GOT3 (cell line): ENCODE data around the gene ADAMTS15.
"Not testable (repeated sequence)": the region's sequence is repeated elsewhere in the genome, so short reads cannot be mapped to it uniquely, and the experiment has no call there.

ENCODE experiments used
- DNase-seq: peaks from one replicate; lab custom pipeline; 2025; ENCODE audit warnings: mixed read lengths; lab: John Stamatoyannopoulos, UW

ADAMTS15 gene

GRCh38 chr11:130437848-130438247 lies 10.6 kb upstream of the ADAMTS15 start:
- DNase-seq: no peak

DNA sequence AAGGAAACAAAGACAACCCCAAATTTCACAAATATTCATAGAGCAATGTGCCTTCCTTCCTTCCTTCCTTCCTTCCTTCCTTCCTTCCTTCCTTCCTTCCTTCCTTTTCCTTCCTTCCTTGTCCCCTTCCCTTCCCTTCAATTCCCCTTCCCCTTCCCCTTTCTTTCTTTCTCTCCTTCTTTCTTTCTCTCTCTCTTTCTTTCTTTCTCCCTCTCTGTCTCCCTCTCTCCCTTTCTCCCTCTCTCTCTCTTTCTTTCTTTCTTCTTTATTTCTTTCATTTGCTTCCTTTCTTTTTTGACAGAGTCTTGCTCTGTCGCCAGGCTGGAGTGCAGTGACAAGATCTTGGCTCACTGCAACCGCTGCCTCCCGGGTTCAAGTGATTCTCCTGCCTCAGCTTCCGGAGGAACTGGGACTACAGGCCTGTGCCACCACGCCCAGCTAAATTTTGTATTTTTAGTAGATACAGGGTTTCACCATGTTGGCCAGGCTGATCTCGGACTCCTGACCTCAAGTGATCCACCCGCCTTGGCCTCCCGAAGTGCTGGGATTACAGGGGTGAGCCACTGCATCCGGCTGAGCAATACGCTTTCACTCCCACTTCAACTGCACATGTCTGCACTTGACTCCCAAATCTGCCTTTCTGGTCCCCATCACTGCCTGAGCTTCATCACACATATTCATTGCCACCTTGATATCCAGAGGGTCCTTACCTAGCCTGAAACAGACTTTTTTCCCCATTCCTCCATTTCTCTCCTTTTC lies 9.9 kb upstream of the ADAMTS15 start:
- DNase-seq: not testable (repeated sequence)

GRCh38 chr11:130439160-130439519 lies 9.3 kb upstream of the ADAMTS15 start:
- DNase-seq: no peak

- DNase-seq: no peak
Observed at GRCh38 chr11:130439876-130440275, 8.6 kb upstream of the ADAMTS15 start.

DNA sequence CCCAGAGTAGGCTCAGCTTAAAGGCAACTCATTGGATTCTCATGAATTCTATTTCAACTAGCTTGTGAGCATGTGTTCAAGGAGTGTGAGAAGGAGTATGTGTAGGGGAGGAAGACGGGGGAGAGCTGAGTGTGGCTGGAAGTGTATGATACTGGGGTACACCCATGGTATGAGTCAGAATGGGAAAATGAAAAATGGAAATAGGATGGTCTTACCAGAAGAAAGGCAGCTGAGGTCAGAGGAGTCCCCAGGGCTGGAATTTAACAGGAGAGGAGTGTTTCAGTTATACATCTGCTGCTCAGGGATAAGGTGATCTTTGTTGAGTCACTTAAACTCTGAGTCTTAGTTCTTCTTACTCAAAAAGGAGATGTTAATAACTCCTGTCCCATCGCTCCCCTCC lies 6.7 kb upstream of the ADAMTS15 start:
- DNase-seq: no peak

DNA sequence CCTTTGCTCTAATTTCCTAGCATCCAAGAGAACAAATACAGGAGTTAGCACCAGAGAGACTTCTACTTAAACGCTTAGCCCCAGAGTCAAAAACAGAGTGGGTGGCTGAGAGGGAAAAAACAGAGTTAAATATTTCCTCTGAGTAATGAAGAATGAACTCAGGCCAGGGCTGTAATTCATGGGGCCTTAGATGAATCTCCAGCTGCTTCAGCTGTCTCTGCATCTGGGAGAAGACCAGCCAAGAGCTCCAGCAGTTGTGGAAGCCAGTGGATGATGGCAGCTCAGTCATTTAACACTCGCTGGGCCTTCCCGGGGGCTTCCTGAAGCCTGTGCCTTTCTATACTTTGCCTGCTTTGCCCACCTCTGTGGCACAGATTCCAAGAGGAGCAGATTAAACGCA lies 5.7 kb upstream of the ADAMTS15 start:
- no peak for DNase-seq

GRCh38 chr11:130445788-130446187 lies 2.7 kb upstream of the ADAMTS15 start:
- no peak for DNase-seq

GRCh38 chr11:130448039-130448415 lies 418 bp upstream of the ADAMTS15 start:
- DNase-seq: no peak

- no peak for DNase-seq
Observed at GRCh38 chr11:130449310-130449990, 1.0 kb downstream of the ADAMTS15 start.

DNA sequence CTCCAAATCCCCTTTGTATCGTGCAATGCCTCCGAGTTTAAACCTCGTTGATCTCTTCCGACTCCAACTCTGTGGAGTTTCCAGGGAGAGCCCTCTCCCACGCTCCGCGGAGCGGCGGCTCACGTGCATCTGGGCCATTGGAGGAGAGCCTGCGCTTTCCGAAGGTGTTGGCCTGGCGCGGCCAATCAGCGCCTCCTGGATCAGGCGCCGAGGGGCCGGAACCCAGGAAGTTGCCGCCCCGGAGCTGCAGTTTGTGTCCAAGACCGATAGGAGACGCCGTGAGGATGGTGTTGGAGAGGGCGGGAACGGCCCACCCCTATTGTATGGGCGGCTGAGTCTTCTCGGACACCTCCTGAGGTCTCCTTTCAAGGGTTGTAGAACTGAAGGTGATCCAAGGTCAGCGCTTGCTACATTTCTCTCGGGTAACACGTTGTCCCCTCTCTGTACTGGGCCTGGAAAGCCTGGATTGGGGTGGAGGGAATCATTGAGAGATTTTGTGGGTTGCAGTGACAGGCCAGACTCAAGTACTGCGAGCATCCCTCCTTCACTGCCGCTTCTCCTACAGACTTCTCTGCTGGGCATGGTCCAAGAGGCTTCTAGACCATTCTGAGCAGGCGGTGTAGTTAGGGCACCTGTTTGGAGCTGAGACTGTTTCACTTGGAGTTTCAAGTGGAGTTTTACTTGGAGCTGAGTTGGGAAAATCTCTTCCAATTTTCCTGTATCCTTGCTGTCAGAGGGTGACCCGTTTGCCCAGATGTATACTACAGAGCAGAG lies 1.7 kb downstream of the ADAMTS15 start:
- DNase-seq: peak; percentile 11

- no peak for DNase-seq
Observed at GRCh38 chr11:130451231-130452019, 3.0 kb downstream of the ADAMTS15 start.

DNA sequence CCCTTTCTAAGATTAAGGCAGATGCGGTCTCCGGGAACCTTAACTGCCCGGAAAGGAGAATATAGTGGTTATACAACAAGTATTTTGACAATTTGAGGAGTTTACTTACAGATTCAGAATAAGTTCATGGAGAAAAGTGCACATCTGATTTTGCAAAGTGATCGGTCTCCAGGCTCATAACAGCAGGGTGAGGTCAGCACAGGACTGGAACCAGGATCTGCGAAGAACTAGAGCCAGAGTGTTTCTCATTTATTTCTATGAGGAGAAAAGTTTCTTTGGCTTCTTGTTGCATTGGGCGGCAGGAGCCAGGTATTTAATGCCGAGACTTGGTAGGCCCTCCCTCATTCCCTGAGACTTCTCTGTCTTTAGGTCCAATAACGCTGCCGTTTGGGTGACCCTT lies 3.7 kb downstream of the ADAMTS15 start:
- no peak for DNase-seq

GRCh38 chr11:130452940-130453339 lies 4.5 kb downstream of the ADAMTS15 start:
- DNase-seq: no peak

GRCh38 chr11:130454491-130455252 lies 6.2 kb downstream of the ADAMTS15 start:
- no peak for DNase-seq

- no peak for DNase-seq
Observed at GRCh38 chr11:130455483-130456127, 7.2 kb downstream of the ADAMTS15 start.

GRCh38 chr11:130456286-130456685 lies 7.8 kb downstream of the ADAMTS15 start:
- no peak for DNase-seq

GRCh38 chr11:130457623-130458409 lies 9.4 kb downstream of the ADAMTS15 start:
- no peak for DNase-seq

DNA sequence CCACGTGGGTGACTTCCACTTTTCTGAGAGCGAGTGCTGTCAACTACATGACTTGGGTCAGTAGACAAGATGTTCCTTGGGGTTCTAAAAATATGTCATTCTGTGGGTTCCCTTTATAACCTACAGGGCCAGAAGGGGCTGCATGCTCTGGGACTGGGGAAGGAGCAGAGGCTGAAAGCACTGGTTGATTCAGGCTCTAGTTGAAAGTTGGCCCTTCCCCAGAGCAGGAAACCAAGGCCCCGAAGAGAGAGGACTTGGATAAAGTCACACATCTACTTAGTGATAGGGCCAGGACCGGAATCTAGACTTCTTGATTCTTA lies 9.9 kb downstream of the ADAMTS15 start:
- DNase-seq: no peak

DNA sequence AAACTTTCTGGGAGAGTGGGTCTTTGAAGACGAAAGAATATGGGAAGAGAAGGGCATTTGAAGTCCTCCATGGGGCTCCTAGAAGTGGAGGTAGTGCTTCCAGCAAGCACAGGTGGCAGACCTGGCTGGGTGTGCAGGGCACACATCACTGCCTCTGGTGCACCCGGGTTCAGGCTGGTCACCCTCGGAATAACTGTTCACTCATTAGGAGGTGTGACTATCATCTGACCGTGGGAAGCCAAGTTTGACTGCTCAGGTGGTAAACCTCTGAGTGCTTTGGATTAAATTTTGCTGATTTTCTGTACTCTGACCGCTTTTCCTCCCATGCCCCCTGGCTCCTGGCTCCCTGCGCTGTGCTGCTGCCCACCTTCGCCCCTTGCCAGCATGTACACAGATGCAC lies 11.1 kb downstream of the ADAMTS15 start:
- DNase-seq: no peak
